HG03095 (cell line): ENCODE measurements around the gene MFSD11.
"Not testable (repeated sequence)": the region's sequence is repeated elsewhere in the genome, so short reads cannot be mapped to it uniquely, and the experiment has no call there.

Source experiments
- ATAC-seq: cut with Tn5 transposase; IDR thresholded peaks from one replicate; pipeline ENCODE4 v1.9.1; 2021; ENCODE audit warnings: moderate library complexity; ENCODE audit not compliant: unreplicated experiment

Gene MFSD11

DNA sequence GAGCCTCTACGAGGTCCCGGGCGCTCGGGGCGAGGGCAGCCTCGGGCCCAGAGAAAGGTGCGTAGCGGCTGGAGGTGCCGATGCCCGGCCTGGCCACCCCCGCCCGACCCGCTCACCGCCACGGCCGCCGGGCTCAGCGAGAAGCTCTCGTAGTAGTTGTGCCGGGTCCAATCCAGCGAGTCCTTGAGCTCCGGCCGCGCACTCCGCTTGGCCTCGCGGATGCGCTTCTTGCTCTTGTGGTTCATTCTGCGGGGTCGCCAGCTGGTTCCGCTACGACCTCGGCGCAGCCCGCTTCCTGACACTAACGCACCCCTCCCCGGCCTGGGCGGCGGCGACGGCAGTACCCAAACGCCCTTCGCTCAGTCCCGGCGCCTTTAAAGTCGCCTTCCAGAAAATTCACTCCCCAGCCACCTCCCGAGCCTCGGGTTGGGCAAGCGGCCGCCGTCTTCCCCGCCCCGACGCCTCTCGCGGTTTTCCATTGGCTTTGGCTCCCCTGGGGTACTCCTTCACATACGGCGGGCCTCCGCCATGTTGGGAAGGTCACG, 11.6 kb upstream of the MFSD11 start, which contains the start of gene JMJD6:
Gene JMJD6 (minus strand): TSS at position 376 of the 545 bp plus-strand sequence. CDS start 131 bp downstream, at position 245.
- ATAC-seq, result peak; percentile 51

DNA sequence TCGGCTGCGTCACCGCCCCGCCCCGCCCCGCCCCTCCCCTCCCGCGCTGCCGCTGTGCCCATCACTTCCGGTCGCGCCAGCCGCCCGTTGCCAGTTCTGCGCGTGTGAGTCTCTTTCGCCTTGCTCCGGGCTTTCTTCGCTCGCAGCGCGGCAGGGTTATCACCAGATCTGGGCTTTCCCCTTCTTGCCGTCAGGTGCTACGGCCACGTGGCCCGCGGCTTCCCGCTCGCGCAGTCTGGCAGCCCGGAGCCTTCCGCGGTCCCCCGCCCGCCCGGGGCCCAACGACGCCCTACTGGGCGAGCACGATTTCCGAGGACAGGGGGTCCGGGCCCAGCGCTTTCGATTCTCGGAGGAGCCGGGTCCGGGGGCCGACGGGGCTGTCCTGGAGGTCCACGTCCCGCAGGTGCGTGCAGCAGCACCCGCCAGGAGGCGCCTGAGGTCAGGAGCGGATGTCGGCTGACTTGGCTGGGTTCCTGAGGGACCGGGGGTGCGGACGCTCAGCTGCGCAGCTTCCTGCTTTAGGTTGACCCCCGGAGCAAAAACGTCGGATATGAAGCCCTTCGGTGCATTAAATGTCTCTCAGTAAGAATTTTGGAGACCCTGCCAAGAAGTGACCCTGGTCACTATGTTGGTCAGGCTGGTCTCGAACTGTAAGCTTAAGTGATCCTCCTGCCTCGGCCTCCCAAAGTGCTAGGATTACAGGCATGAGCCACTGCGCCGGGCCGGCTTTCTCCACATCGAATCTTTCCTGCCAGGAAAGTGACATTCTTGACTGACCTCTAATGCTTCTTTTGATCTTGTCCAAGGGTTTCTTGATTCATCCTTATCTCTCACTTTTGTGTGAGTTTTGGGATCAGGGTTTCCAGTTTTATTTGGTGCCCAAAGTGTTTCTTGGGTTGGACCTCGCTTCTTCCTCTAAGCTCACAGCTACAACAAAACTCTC, 10.9 kb upstream of the MFSD11 start, which contains the start of gene METTL23:
Gene METTL23 (plus strand): TSS at position 64 of the 943 bp plus-strand sequence. CDS start 2,872 bp downstream, outside the sequence.
- ATAC-seq, result peak; percentile 40

DNA sequence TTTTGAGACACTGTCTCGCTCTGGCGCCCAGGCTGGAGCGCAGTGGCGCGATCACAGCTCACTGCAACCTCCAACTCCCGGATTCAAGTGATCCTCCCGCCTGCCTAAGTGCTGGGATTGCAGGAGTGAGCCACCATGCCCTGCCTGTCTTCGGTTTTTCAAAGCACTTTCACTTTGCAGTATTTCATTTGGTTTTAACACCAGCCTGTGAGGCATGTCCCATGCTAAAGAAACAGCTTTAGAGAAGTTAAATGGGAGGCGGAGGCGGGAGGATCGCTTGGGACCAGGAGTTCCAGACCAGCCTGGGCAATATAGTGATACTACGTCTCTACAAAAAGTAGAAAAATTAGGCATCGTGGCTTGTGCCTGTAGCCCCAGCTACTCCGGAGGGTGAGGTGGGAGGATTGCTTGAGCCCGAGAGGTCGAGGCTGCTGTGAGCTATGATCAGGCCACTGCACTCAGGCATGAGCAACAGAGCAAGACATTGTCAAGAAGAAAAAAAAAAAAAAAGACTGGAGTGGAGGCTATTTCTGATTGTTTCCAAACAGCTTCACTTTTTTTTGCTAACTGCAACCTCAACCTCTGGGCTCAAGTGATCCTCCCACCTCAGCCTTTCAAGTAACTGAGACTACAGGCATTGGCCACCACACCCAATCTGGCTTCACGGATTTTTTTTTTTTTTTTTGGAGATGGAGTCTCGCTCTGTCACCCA, 10.0 kb upstream of the MFSD11 start:
- ATAC-seq, result no peak

GRCh38 chr17:76731800-76732733, 5.9 kb upstream of the MFSD11 start:
- not testable (repeated sequence) for ATAC-seq

- no peak for ATAC-seq
Observed at GRCh38 chr17:76732734-76733617, 4.9 kb upstream of the MFSD11 start.

- no peak for ATAC-seq
Observed at GRCh38 chr17:76733618-76733957, 4.3 kb upstream of the MFSD11 start.

DNA sequence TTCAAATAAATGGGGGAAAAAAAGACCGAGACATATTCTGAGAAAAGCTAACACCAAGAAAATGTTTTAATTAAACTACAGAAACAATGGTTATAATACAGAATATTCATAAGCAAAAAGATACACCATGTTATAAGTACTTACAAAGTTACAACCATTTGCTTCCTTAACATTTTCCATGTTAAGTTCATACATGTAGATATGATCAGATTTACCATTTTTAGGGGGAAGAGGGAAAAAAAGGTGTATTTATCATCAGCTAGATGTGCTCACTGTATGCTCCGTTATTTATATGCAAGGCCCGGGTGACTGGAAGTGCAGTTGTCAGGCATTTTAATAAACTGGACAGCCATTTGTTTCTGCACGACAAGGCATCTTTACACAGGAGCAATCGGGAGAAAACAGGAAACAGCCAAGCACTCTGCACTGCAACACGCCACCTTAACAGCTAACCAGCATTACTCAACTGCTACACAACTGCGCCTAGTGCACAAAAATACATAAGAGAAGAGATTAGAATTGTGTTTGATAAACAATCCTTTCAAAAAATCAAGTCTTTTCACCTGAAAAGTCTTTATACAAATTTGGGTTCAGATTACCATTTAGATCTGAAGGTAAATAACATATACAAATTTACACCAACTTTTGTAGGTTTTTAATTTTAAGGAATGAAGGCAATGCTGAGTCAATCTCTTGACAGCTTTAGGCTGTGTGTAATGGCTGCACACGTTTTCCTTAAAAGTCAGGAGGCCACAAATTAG, 3.7 kb upstream of the MFSD11 start:
- no peak for ATAC-seq

DNA sequence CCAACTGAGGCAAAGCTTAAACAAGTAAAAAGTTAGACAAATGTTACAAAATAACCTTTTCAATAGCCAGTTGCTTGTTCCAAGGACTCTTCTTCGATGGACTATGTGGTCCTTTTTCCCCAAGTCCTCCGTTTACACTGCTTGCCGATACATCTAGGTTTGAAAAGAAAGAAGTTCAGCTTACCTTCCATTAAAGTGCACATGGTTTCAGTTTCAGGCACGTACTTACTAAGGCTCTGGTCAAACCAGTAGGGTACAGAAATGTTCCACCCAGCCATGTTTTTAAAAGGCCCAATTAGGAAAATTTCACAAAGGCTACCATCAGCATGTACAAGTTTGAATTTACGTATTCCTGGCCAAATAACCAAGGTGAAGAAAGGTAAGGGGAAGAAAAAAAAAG, 2.9 kb upstream of the MFSD11 start:
- no peak for ATAC-seq

DNA sequence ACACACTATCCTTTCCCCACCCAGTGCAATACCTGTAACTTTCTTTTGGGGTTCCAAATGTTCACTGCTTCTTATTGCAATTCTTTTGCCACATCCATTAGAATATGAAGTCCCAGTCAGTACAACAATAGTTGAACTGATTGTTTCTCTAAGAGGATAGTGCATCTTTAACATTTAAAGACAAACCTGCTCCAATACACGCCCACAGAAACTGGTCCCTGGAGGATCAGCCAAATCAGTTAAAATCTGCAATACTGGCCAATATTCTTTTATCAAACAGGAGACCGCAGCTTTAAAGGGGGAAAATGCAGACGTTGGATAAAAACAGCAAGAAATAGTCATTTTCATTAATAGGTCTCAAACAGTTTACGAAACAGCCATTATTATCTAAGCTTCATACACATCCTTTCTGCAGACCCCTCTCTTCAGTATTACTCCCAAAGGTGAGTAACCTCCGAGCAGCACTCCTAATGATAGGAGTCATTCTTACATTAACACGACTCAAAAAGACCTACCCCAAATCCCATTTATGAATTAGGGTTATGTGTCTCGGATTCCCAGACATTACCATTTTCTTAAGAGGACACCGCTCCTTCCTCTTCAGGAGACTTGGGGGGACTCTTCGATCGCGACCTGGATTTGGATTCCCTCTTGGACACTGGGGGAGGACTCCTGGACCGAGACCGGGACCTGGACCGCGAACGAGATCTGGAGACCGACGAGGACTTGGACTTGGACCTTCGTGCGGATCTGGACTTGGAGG, 2.2 kb upstream of the MFSD11 start:
- no peak for ATAC-seq

DNA sequence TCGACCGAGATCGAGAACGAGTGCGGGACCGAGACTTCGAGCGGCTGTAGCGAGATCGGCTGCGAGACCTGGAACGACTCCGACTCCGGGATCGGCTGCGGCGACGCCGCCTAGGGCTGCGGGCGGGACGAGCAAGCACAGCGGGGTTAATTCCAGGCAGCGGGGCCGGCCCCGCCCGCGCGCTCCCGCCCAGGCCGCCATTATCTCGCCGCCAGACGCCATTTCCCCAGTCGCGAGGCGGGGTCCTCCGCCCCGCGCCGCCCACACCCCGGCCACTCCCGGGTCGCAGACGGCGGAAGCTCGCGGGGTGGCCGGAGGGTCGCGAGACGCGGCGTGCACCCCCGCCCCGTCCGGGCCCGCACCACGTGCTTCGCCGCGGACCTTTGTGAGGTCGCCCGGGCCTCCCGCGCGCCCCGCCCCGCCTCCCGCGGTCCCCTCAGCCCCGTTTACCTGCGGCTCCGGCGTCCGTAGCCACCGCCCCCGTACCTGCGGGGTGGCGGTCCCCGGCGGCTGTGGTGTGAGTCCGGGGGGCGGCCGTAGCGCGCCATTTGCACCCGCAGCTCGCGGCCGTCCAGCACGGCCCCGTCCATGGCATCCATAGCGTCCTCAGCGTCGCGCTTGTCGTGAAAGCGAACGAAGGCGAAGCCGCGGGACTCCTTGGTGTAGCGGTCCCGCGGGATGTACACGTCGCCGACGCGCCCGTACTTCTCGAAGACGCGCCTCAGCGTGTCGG, 1.4 kb upstream of the MFSD11 start:
- no peak for ATAC-seq

DNA sequence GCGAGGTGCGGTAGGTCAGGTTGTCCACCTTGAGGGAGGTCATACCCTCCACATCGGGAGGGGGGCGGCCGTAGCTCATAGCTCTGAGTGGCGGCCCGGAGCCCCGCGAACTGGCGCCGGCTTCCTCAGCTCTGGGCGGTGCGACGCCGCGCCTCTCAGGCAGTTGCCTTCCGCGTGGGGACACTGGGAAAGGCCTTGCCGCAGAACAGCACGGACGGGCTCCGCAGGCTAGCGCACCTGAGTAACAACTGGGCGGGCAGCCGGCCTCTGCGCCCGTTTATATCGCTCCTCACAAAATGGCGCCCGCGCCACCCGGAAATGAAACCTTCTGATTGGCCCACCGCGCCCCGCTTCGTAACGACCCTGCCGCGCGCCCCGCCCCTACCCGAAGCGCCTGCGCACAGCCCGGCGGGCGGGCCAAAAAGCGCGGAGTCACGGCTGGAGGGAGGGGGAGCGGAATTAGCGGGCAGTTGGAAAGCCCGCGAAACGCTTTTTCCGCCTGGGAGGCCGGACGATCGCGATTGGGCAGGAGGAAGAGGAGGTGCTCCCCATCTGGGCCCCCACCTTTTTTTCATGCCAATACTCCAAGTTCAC, 740 bp upstream of the MFSD11 start, which contains the start of gene SRSF2:
Gene SRSF2 (minus strand): TSS at position 250 of the 594 bp plus-strand sequence. CDS start 171 bp downstream, at position 79.
- peak; percentile 66 for ATAC-seq

DNA sequence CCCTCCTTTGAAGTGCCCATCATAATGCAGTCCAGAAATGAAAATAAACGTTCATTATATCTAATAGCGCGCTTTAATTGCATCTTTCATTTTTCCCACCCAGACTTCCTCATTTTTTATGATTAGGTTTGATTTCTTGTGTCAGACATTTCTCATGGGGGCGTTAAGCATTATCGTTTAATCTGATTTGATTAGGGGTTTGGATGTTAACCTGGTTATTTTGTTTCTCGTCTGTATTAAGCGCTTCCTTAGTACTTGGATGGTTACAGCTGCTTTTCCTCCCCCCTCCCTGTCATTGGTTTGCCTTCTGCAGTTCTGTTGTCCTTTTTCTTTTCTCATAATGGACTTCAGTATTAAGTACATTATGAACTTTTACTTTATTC, 540 bp downstream of the MFSD11 start:
- ATAC-seq, result no peak

GRCh38 chr17:76739568-76740115, 1.7 kb downstream of the MFSD11 start:
- not testable (repeated sequence) for ATAC-seq

- no peak for ATAC-seq
Observed at GRCh38 chr17:76740329-76741118, 2.6 kb downstream of the MFSD11 start.

- no peak for ATAC-seq
Observed at GRCh38 chr17:76742958-76743357, 5.0 kb downstream of the MFSD11 start.

DNA sequence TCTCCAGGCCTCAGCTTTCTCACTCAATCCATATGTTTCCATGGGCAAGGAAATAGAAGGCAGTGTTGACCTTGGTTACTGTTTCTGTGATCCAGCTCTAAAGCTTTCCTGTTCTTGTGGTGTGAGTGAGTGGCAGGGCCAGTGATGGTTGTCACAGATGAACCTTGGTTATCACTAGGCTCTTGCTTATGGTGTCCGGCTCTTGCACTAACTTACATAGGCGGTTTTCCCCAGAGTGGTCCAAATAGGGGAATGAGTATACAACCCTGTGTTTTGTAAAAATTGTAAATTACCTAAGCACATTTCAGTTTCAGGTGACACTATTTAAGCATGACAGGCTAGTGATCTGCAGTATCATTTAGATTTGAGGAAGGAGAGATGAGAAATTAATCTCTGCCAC, 6.8 kb downstream of the MFSD11 start:
- no peak for ATAC-seq
